Activated CD4-positive, alpha-beta T cell treated with anti-CD3 and anti-CD28 coated beads, Interleukin-2, amount 10 ng/mL, durations not matched to agents 7 days and 5 days (primary cell): Measurements from ENCODE around the gene LDOC1. TPM values are rescaled to one million over a fixed set of nuclear protein-coding genes. Genes with fewer than 3 reads are reported as not detected.
"Not testable (repeated sequence)": the region's sequence is repeated elsewhere in the genome, so short reads cannot be mapped to it uniquely, and the experiment has no call there.

Experiments used
- CTCF ChIA-PET: fragments of 350-600 bp; sonication (Branson Sonifier 250); formaldehyde crosslinking; loops from one replicate; lab custom pipeline; 2021; ENCODE audit warnings: antibody characterized with exemption; lab: Charles Lee
- POLR2A ChIA-PET: fragments of 350-600 bp; sonication (Branson Sonifier 250); formaldehyde crosslinking; loops from one replicate; lab custom pipeline; 2021; ENCODE audit warnings: antibody characterized with exemption; lab: Charles Lee
- DNase-seq: peaks from one replicate; pipeline ENCODE4 v3.0.0-alpha.2; 2020
- H3K27ac Mint-ChIP-seq: one replicate; pipeline ENCODE4 v1.8.0; 2021; ENCODE audit warnings: mild to moderate bottlenecking, moderate library complexity, mixed read lengths
- H3K27me3 Mint-ChIP-seq: one replicate; pipeline ENCODE4 v1.8.0; 2021; ENCODE audit warnings: mixed read lengths
- H3K36me3 Mint-ChIP-seq: one replicate; pipeline ENCODE4 v1.8.0; 2021; ENCODE audit warnings: low read depth, mixed read lengths
- H3K4me1 Mint-ChIP-seq: one replicate; pipeline ENCODE4 v1.8.0; 2021; ENCODE audit warnings: mixed read lengths
- H3K4me3 Mint-ChIP-seq: one replicate; pipeline ENCODE4 v1.8.0; 2021; ENCODE audit warnings: mild to moderate bottlenecking, moderate library complexity, mixed read lengths
- H3K9me3 Mint-ChIP-seq: one replicate; pipeline ENCODE4 v1.8.0; 2021; ENCODE audit warnings: mixed read lengths
- total RNA-seq, 2 experiments: library from RNA; stranded (reverse); gene quantifications; one replicate each; pipeline ENCODE4 v1.2.3, GENCODE V29; 2021

LDOC1 gene
- total RNA-seq, result 1 to 10 TPM; 8.0 to 8.5 TPM

- POLR2A ChIA-PET, result no interaction called here
- peaks cover 12% of the 10 kb centered on the region for H3K4me1 Mint-ChIP-seq
- DNase-seq, result peak; percentile 69
- H3K27ac Mint-ChIP-seq, result peak within 1 kb of the TSS; percentile 78
- no peaks in the 10 kb centered on the region for H3K36me3 Mint-ChIP-seq
- no peaks in the 10 kb centered on the region for H3K9me3 Mint-ChIP-seq
- H3K27me3 Mint-ChIP-seq, result peaks cover 2% of the 10 kb centered on the region
- peak within 1 kb of the TSS; percentile 78 for H3K4me3 Mint-ChIP-seq
- CTCF ChIA-PET, result no interaction called here
Observed at GRCh38 chrX:141176586-141177451, at the start of gene LDOC1. LDOC1 (minus strand) TSS chrX:141177129; CDS start chrX:141177021, 108 bp downstream.

GRCh38 chrX:141221611-141222010 lies 44.7 kb upstream of the LDOC1 start:
- ChIA-PET CTCF (no interaction called here), POLR2A (no interaction called here)
- no peaks in the 10 kb centered on the region for H3K36me3 Mint-ChIP-seq
- H3K4me1 Mint-ChIP-seq, result no peaks in the 10 kb centered on the region
- H3K9me3 Mint-ChIP-seq, result peaks cover 3% of the 10 kb centered on the region
- no peak for DNase-seq
- no peaks in the 10 kb centered on the region for H3K27me3 Mint-ChIP-seq
- no peak overlapping the region for H3K27ac Mint-ChIP-seq
- H3K4me3 Mint-ChIP-seq, result no peak overlapping the region

GRCh38 chrX:141220342-141221008 lies 43.5 kb upstream of the LDOC1 start:
- Mint-ChIP-seq H3K27ac (no peak overlapping the region), H3K9me3 (peaks cover 3% of the 10 kb centered on the region), H3K4me1 (no peaks in the 10 kb centered on the region), H3K36me3 (no peaks in the 10 kb centered on the region), H3K27me3 (no peaks in the 10 kb centered on the region), H3K4me3 (no peak overlapping the region)
- no peak for DNase-seq
- CTCF ChIA-PET, result no interaction called here
- POLR2A ChIA-PET, result no interaction called here

- Mint-ChIP-seq H3K27me3 (no peaks in the 10 kb centered on the region), H3K4me1 (no peaks in the 10 kb centered on the region), H3K27ac (no peak overlapping the region), H3K4me3 (no peak overlapping the region), H3K36me3 (no peaks in the 10 kb centered on the region), H3K9me3 (no peaks in the 10 kb centered on the region)
- ChIA-PET CTCF (no interaction called here), POLR2A (no interaction called here)
- no peak for DNase-seq
Observed at GRCh38 chrX:141214196-141214595, 37.3 kb upstream of the LDOC1 start.

- Mint-ChIP-seq H3K9me3 (no peaks in the 10 kb centered on the region), H3K36me3 (no peaks in the 10 kb centered on the region), H3K27ac (no peak overlapping the region), H3K4me3 (no peak overlapping the region), H3K27me3 (no peaks in the 10 kb centered on the region), H3K4me1 (no peaks in the 10 kb centered on the region)
- POLR2A ChIA-PET, result no interaction called here
- DNase-seq, result no peak
- CTCF ChIA-PET, result no interaction called here
Observed at GRCh38 chrX:141201962-141202361, 25.0 kb upstream of the LDOC1 start.

- H3K9me3 Mint-ChIP-seq, H3K4me1 Mint-ChIP-seq, CTCF ChIA-PET, H3K36me3 Mint-ChIP-seq, H3K27ac Mint-ChIP-seq, DNase-seq, POLR2A ChIA-PET, H3K27me3 Mint-ChIP-seq, H3K4me3 Mint-ChIP-seq: not testable (repeated sequence)
Observed at GRCh38 chrX:141188573-141188972, 11.6 kb upstream of the LDOC1 start.

- Mint-ChIP-seq H3K4me1 (no peaks in the 10 kb centered on the region), H3K36me3 (no peaks in the 10 kb centered on the region), H3K27ac (no peak overlapping the region), H3K4me3 (no peak overlapping the region), H3K9me3 (no peaks in the 10 kb centered on the region), H3K27me3 (no peaks in the 10 kb centered on the region)
- no peak for DNase-seq
- POLR2A ChIA-PET, result no interaction called here
- CTCF ChIA-PET, result no interaction called here
Observed at GRCh38 chrX:141185366-141185765, 8.4 kb upstream of the LDOC1 start.

GRCh38 chrX:141183000-141183399 lies 6.1 kb upstream of the LDOC1 start:
- no peaks in the 10 kb centered on the region for H3K36me3 Mint-ChIP-seq
- no peaks in the 10 kb centered on the region for H3K4me1 Mint-ChIP-seq
- no peaks in the 10 kb centered on the region for H3K27me3 Mint-ChIP-seq
- H3K9me3 Mint-ChIP-seq, result no peaks in the 10 kb centered on the region
- ChIA-PET CTCF (no interaction called here), POLR2A (no interaction called here)
- no peak for DNase-seq
- no peak overlapping the region for H3K27ac Mint-ChIP-seq
- no peak overlapping the region for H3K4me3 Mint-ChIP-seq

GRCh38 chrX:141180851-141181250 lies 3.9 kb upstream of the LDOC1 start:
- no peaks in the 10 kb centered on the region for H3K9me3 Mint-ChIP-seq
- peaks cover 11% of the 10 kb centered on the region for H3K4me1 Mint-ChIP-seq
- POLR2A ChIA-PET, result no interaction called here
- no peak for DNase-seq
- no peak overlapping the region for H3K27ac Mint-ChIP-seq
- no peaks in the 10 kb centered on the region for H3K36me3 Mint-ChIP-seq
- CTCF ChIA-PET, result no interaction called here
- H3K4me3 Mint-ChIP-seq, result no peak overlapping the region
- peaks cover 2% of the 10 kb centered on the region for H3K27me3 Mint-ChIP-seq

- peaks cover 2% of the 10 kb centered on the region for H3K27me3 Mint-ChIP-seq
- H3K9me3 Mint-ChIP-seq, result no peaks in the 10 kb centered on the region
- peak overlapping the region; percentile 46 for H3K27ac Mint-ChIP-seq
- CTCF ChIA-PET, result no interaction called here
- POLR2A ChIA-PET, result no interaction called here
- DNase-seq, result no peak
- H3K4me1 Mint-ChIP-seq, result peaks cover 12% of the 10 kb centered on the region
- H3K36me3 Mint-ChIP-seq, result no peaks in the 10 kb centered on the region
- H3K4me3 Mint-ChIP-seq, result peak overlapping the region; percentile 78
Observed at GRCh38 chrX:141175786-141176185, 1.1 kb downstream of the LDOC1 start.

GRCh38 chrX:141164406-141164805 lies 12.5 kb downstream of the LDOC1 start:
- Mint-ChIP-seq H3K4me1 (no peaks in the 10 kb centered on the region), H3K27me3 (no peaks in the 10 kb centered on the region), H3K36me3 (no peaks in the 10 kb centered on the region), H3K27ac (no peak overlapping the region), H3K9me3 (peaks cover 2% of the 10 kb centered on the region), H3K4me3 (no peak overlapping the region)
- CTCF ChIA-PET, result no interaction called here
- DNase-seq, result no peak
- POLR2A ChIA-PET, result no interaction called here

GRCh38 chrX:141158084-141158483 lies 18.8 kb downstream of the LDOC1 start:
- H3K4me3 Mint-ChIP-seq, result no peak overlapping the region

GRCh38 chrX:141155231-141155630 lies 21.7 kb downstream of the LDOC1 start:
- POLR2A ChIA-PET, H3K27me3 Mint-ChIP-seq, H3K4me3 Mint-ChIP-seq, CTCF ChIA-PET, H3K36me3 Mint-ChIP-seq: not testable (repeated sequence)
- peaks cover 15% of the 10 kb centered on the region for H3K4me1 Mint-ChIP-seq
- peak; percentile 6 for DNase-seq
- H3K27ac Mint-ChIP-seq, result peak overlapping the region; percentile 36
- H3K9me3 Mint-ChIP-seq, result peaks cover 17% of the 10 kb centered on the region

More at GRCh38 chrX:141158084-141158483, 18.8 kb downstream of the LDOC1 start:
- DNase-seq, result no peak
- Mint-ChIP-seq H3K36me3 (peaks cover 5% of the 10 kb centered on the region), H3K9me3 (peaks cover 13% of the 10 kb centered on the region), H3K4me1 (peaks cover 15% of the 10 kb centered on the region), H3K27ac (no peak overlapping the region), H3K27me3 (no peaks in the 10 kb centered on the region)
- ChIA-PET POLR2A (no interaction called here), CTCF (no interaction called here)
